ENCODE measurements around the gene RAMACL.
A peak's percentile ranks its signal among the peaks of the same experiment; 100 is the strongest.

RAMACL gene

DNA sequence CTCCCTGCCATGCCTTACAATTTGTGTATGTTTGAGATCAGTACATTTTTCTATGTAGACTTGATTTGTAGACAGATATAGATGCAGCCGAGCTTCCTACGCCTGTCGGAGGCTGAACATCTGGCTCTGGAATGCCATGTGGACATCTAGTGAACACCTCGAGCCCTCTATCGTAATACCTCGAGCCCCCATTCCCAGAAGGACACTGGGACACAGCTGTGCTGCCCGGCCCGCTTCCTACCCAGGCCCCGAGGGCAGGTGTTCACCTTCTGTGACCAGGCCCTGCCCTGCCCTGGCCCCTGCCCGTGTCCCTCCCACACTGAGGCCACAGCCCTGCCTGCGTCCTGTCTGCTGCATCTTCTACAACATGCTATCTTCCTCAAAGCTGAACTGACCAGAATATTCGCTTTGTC, 27.7 kb upstream of the RAMACL start:
- no peaks in the 10 kb centered on the region for H3K9me3 Mint-ChIP-seq
- ATAC-seq (replicated peaks; ENCODE audit: extremely low read depth, poor library complexity, severe bottlenecking) (no peak), DNase-seq (ENCODE audit: low spot score in 2 of 2) (no peak)
- peaks cover 11% of the 10 kb centered on the region for H3K27me3 Mint-ChIP-seq
- H3K4me1 Mint-ChIP-seq = no peaks in the 10 kb centered on the region
- no peak overlapping the region for H3K4me3 Mint-ChIP-seq
- peaks cover 2% of the 10 kb centered on the region for H3K36me3 Mint-ChIP-seq (ENCODE audit: insufficient read depth)
- H3K27ac Mint-ChIP-seq (ENCODE audit: low read depth) = peak overlapping the region; percentile 50

DNA sequence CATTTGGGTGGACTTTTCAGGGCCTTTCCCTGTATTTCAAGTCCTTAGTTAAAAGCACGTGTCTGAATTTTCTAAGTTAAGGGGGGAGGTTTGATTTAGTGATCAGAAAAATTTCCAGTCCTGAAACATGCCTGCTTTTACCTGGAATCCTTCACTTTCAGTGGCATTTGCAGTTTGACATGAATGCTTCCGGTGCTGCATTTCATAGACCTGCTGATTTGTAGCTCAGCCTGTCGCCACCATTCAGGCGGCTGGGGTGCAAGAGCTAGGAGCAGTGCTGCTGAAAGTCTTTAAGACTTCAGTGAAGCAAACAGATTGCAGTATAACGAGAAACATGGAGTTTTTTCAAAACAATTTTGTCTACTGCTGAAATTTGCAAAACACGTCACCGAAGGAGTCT, 26.5 kb upstream of the RAMACL start:
- peaks cover 2% of the 10 kb centered on the region for H3K27me3 Mint-ChIP-seq
- H3K36me3 Mint-ChIP-seq (ENCODE audit: insufficient read depth) = peaks cover 2% of the 10 kb centered on the region
- no peaks in the 10 kb centered on the region for H3K4me1 Mint-ChIP-seq
- DNase-seq (ENCODE audit: low spot score in 2 of 2) (no peak), ATAC-seq (replicated peaks; ENCODE audit: extremely low read depth, poor library complexity, severe bottlenecking) (no peak)
- H3K4me3 Mint-ChIP-seq = no peak overlapping the region
- H3K27ac Mint-ChIP-seq (ENCODE audit: low read depth) = no peak overlapping the region
- H3K9me3 Mint-ChIP-seq = no peaks in the 10 kb centered on the region

DNA sequence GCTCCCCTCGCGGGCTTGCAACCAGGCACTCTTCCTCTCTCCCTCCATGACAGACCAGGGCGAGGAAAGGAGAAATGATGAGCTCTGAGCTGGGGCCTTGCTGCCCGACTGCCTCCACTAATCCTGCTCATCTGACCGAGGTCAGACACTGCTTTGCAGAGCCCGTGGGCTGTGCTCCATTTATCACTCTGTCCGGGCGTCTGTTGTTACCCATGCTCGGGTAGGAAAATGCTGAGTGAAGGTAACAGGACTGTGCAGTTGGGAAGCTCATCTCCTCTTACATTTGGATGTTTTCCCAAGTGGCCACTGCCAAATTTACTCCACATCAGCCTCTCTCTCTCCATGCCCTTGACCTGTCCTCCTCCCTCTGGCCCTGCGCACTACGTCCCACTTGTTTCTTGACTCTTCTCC, 26.0 kb upstream of the RAMACL start:
- H3K4me1 Mint-ChIP-seq = no peaks in the 10 kb centered on the region
- H3K27ac Mint-ChIP-seq (ENCODE audit: low read depth) = no peak overlapping the region
- no peak overlapping the region for H3K4me3 Mint-ChIP-seq
- peaks cover 2% of the 10 kb centered on the region for H3K36me3 Mint-ChIP-seq (ENCODE audit: insufficient read depth)
- DNase-seq (ENCODE audit: low spot score in 2 of 2) (no peak), ATAC-seq (replicated peaks; ENCODE audit: extremely low read depth, poor library complexity, severe bottlenecking) (no peak)
- H3K27me3 Mint-ChIP-seq = no peaks in the 10 kb centered on the region
- no peaks in the 10 kb centered on the region for H3K9me3 Mint-ChIP-seq

DNA sequence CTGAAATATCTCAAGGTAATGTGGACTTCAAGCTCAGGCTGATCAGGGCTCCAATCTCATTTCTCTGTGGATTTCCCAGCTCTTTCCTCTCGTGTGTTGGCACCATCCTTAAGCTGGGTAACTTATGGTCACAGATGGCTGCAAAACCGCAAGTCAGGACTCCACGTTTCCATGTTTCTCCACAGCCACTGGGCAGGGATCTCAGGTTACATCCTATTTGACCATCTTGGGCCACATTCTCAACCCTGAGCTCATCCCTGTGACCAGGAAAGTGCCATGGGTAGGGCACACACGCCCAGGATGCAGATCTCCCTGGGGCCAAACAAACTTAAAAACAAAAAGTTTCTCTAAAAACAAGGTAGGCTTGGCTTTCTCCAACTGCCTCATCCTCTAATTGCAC, 25.2 kb upstream of the RAMACL start:
- Mint-ChIP-seq H3K4me1 (no peaks in the 10 kb centered on the region), H3K27ac (ENCODE audit: low read depth) (no peak overlapping the region), H3K4me3 (no peak overlapping the region), H3K27me3 (no peaks in the 10 kb centered on the region), H3K36me3 (ENCODE audit: insufficient read depth) (peaks cover 2% of the 10 kb centered on the region), H3K9me3 (no peaks in the 10 kb centered on the region)
- ATAC-seq (replicated peaks; ENCODE audit: extremely low read depth, poor library complexity, severe bottlenecking) = no peak
- no peak for DNase-seq (ENCODE audit: low spot score in 2 of 2)

DNA sequence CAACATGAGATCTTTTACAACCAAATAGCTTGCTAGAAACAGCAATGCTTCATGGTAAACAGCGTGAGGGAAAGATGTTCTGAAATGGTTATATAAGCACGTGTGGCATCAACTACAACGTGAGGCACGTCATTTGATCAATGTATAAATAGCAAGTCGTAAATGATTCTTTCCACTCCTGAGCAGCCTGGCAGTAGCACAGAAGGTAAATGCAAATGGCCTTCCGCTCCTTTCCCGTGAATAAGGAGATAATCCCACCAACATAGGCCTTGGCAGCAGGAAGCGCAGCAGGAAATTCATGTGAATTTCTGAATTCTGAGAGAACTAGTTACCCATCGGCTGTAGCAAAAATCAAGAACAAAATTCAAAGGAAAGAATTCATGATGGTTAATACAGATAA, 23.6 kb upstream of the RAMACL start:
- Mint-ChIP-seq H3K36me3 (ENCODE audit: insufficient read depth) (peaks cover 2% of the 10 kb centered on the region), H3K4me3 (no peak overlapping the region), H3K9me3 (no peaks in the 10 kb centered on the region), H3K27ac (ENCODE audit: low read depth) (no peak overlapping the region), H3K4me1 (no peaks in the 10 kb centered on the region), H3K27me3 (peaks cover 6% of the 10 kb centered on the region)
- ATAC-seq (replicated peaks; ENCODE audit: extremely low read depth, poor library complexity, severe bottlenecking) = no peak
- DNase-seq (ENCODE audit: low spot score in 2 of 2) = no peak

DNA sequence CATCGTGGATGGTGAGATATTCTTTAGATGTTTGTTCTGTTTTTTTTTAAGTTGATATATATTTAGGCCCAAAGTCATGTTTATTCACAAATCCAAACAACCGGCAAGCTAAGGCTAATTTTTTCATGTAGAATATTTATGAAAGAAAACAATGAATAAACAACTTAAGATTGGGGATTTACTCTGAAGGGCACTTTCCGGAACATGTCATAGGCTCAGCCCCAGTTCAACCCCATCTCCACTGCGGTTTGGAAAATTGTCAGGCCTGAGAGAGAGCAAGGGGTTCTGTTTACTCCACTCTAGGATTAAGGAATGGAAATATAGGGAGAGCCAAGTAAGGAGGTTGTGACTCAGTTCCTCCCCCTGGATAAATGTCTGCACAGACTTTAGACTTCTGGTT, 22.3 kb upstream of the RAMACL start:
- ATAC-seq (replicated peaks; ENCODE audit: extremely low read depth, poor library complexity, severe bottlenecking) (no peak), DNase-seq (ENCODE audit: low spot score in 2 of 2) (no peak)
- Mint-ChIP-seq H3K9me3 (no peaks in the 10 kb centered on the region), H3K27me3 (peaks cover 12% of the 10 kb centered on the region), H3K36me3 (ENCODE audit: insufficient read depth) (no peaks in the 10 kb centered on the region), H3K4me3 (no peak overlapping the region), H3K4me1 (no peaks in the 10 kb centered on the region), H3K27ac (ENCODE audit: low read depth) (no peak overlapping the region)

DNA sequence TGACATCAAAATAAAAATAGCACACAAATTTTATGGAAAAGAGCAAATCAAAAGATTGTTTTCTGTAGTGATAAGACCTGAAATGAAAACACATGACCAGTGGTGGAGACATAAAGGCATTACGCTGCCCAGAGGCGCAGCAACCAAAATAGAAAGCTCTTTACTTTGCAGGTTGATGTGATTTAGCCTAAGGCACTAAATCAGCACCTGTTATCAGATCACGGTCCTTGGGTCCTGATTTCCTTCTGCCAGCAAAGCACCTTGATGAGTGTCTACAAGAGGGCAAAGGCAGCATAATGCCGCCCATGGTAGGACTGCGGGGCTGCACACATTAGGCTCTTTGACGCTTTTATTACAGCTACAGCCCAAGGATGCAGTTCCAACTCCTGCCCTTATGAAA, 19.3 kb upstream of the RAMACL start:
- DNase-seq (ENCODE audit: low spot score in 2 of 2) = no peak
- Mint-ChIP-seq H3K27me3 (peaks cover 32% of the 10 kb centered on the region), H3K9me3 (no peaks in the 10 kb centered on the region), H3K27ac (ENCODE audit: low read depth) (no peak overlapping the region), H3K4me1 (peaks cover 3% of the 10 kb centered on the region), H3K4me3 (no peak overlapping the region), H3K36me3 (ENCODE audit: insufficient read depth) (peaks cover under 1% of the 10 kb centered on the region)
- ATAC-seq (replicated peaks; ENCODE audit: extremely low read depth, poor library complexity, severe bottlenecking) = no peak

DNA sequence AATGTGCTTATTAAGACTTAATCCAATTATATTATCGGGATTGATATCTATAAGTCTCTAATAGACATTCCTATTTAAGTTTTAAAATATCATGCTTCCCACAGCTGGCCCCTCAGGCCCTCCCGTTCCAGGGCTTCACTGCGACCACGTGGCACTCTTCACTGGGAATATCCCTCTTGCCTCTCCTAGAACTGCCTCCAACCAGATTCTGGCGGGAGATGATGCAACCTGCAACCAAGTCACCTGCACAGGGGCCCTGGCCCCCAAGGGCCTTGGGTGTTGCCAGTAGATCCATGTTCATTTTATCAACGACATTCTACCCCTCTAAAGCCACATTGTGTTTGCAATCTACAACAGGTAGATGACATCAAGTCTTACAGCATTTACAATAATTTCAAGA, 18.4 kb upstream of the RAMACL start:
- DNase-seq (ENCODE audit: low spot score in 2 of 2) (no peak), ATAC-seq (replicated peaks; ENCODE audit: extremely low read depth, poor library complexity, severe bottlenecking) (no peak)
- Mint-ChIP-seq H3K9me3 (no peaks in the 10 kb centered on the region), H3K27ac (ENCODE audit: low read depth) (no peak overlapping the region), H3K4me1 (peaks cover 4% of the 10 kb centered on the region), H3K27me3 (peaks cover 32% of the 10 kb centered on the region), H3K36me3 (ENCODE audit: insufficient read depth) (peaks cover 1% of the 10 kb centered on the region), H3K4me3 (no peak overlapping the region)

DNA sequence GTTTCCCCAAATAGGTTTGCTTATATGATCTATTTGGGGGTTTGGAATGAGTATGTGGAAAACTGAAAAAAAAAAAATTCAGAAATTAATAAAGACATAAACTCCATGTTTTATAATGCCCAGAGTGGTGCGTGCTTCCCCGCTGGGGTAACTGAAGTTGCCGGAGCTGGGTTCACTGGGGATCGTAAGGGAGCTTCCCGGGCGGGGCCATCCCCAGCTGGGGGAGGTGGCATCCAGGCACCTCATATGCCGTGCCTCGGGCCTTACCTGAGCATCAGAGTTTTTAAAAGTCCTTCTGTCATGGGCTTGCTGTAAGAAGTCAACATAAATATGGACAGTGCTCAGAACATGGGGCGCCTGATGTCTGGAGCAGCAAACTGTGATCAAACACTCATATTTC, 17.9 kb upstream of the RAMACL start:
- peaks cover 32% of the 10 kb centered on the region for H3K27me3 Mint-ChIP-seq

DNA sequence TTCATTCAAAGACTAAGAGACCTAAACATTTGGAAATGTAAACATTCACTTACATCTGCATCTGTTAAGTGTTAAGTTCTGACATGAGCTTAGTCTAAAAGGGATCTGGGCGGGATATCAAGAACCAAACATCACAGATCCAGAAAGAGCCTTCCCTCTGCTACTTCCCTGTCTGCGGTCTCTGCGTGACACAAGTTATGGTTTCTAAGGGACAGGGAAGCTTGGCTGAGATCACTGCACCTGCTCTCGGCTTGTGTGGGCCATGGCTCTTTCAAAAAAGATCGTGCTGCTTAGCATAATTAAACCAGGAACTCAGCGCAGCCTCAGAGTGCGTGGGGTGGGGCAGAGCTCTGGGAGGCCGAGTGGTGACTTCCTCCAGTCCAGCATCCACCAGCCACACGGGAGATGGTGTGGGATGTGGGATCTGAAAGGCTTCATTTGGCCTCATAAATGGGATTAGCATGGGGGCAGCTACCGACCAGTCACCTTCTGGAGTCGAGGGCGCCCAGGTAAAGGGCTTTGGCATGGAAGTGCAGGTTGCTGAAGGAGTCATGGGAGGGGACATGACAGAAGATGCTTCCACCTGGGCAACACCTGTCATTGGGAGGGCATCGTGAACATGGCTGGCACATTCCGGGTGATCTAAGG, 16.7 kb upstream of the RAMACL start:
- Mint-ChIP-seq H3K27ac (ENCODE audit: low read depth) (no peak overlapping the region), H3K36me3 (ENCODE audit: insufficient read depth) (peaks cover 1% of the 10 kb centered on the region), H3K9me3 (no peaks in the 10 kb centered on the region), H3K27me3 (peaks cover 32% of the 10 kb centered on the region), H3K4me1 (peaks cover 4% of the 10 kb centered on the region), H3K4me3 (no peak overlapping the region)
- ATAC-seq (replicated peaks; ENCODE audit: extremely low read depth, poor library complexity, severe bottlenecking) (no peak), DNase-seq (ENCODE audit: low spot score in 2 of 2) (no peak)

More for the DNA sequence above, 17.9 kb upstream of the RAMACL start:
- Mint-ChIP-seq H3K9me3 (no peaks in the 10 kb centered on the region), H3K36me3 (ENCODE audit: insufficient read depth) (peaks cover 1% of the 10 kb centered on the region), H3K4me1 (peaks cover 4% of the 10 kb centered on the region), H3K4me3 (no peak overlapping the region), H3K27ac (ENCODE audit: low read depth) (no peak overlapping the region)
- DNase-seq (ENCODE audit: low spot score in 2 of 2) = no peak
- ATAC-seq (replicated peaks; ENCODE audit: extremely low read depth, poor library complexity, severe bottlenecking) = no peak

DNA sequence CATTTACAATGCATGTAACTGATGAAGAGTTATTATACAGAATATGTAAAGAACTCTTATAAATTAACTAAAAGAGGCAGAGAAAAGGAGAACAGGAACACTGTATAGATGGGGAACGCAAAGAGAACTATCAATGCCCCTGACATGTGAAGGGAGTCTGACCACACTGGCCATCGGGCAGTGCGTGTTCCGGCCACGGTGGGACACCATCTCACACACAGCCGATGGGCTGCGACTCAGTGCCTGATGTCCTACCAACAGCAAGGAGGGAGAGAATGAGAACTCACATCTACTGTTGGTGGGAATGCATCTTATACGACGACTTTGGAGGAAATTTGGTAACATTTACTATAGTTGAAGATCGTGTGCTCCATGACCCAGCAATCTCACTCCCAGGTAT, 15.5 kb upstream of the RAMACL start:
- no peak for DNase-seq (ENCODE audit: low spot score in 2 of 2)
- Mint-ChIP-seq H3K4me1 (peaks cover 4% of the 10 kb centered on the region), H3K4me3 (no peak overlapping the region), H3K36me3 (ENCODE audit: insufficient read depth) (peaks cover 1% of the 10 kb centered on the region), H3K9me3 (no peaks in the 10 kb centered on the region), H3K27ac (ENCODE audit: low read depth) (no peak overlapping the region), H3K27me3 (peaks cover 39% of the 10 kb centered on the region)
- ATAC-seq (replicated peaks; ENCODE audit: extremely low read depth, poor library complexity, severe bottlenecking) = no peak

DNA sequence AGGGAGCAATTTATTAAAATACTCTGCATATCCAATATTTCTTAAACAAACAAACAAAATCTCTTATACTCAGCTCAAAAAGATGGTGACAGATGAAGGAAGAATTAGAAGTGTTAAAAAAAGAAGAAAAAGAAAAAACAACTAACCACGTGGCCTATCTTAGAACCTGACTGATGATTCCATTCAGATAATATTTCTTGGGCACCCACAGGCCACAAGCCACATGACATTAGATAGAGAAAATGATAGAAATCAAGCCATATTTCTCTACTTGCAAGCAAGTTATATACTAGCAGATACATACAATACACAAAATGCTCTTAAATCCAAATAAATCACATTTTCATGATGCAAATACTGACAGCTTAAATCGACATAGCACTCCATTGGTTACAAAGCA, 14.5 kb upstream of the RAMACL start:
- no peaks in the 10 kb centered on the region for H3K9me3 Mint-ChIP-seq
- peaks cover 46% of the 10 kb centered on the region for H3K27me3 Mint-ChIP-seq
- H3K4me3 Mint-ChIP-seq = no peak overlapping the region
- peaks cover 4% of the 10 kb centered on the region for H3K4me1 Mint-ChIP-seq
- peaks cover 1% of the 10 kb centered on the region for H3K36me3 Mint-ChIP-seq (ENCODE audit: insufficient read depth)
- no peak for DNase-seq (ENCODE audit: low spot score in 2 of 2)
- ATAC-seq (replicated peaks; ENCODE audit: extremely low read depth, poor library complexity, severe bottlenecking) = no peak
- no peak overlapping the region for H3K27ac Mint-ChIP-seq (ENCODE audit: low read depth)

DNA sequence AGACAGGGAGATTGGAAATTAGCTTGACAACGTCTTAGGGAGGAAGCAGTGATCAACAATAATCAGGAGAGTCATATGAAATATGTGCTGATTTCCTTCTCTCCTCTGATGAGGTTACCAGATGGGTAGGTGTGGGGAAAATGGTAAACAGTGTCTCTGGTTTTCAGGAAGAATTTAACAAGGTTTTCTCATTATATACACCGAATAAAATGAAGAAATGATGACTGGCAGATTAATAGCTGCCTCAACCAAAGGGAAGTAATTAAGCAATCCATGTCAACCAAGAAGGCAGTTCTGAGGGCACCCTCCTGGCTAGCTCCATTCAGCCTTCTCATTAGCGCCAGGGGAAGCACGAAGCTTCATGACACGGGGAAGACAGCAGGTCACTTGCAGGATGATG, 12.7 kb upstream of the RAMACL start:
- no peak overlapping the region for H3K27ac Mint-ChIP-seq (ENCODE audit: low read depth)
- peaks cover 4% of the 10 kb centered on the region for H3K4me1 Mint-ChIP-seq
- H3K4me3 Mint-ChIP-seq = no peak overlapping the region
- H3K36me3 Mint-ChIP-seq (ENCODE audit: insufficient read depth) = peaks cover 1% of the 10 kb centered on the region
- H3K27me3 Mint-ChIP-seq = peaks cover 34% of the 10 kb centered on the region
- H3K9me3 Mint-ChIP-seq = no peaks in the 10 kb centered on the region
- DNase-seq (ENCODE audit: low spot score in 2 of 2) (no peak), ATAC-seq (replicated peaks; ENCODE audit: extremely low read depth, poor library complexity, severe bottlenecking) (no peak)

All from central memory CD8-positive, alpha-beta T cell (primary cell).